Trophoblast cell (in vitro differentiated cells and primary cell): ENCODE data around the gene VEZF1.

Source experiments
- DNase-seq, 2 donors: peaks; one replicate each; pipeline ENCODE4 v3.0.0-alpha.2; 2016
- H2AFZ ChIP-seq: 2 replicates; pipeline ENCODE4 v1.6.1; 2013; ENCODE audit warnings: low read length, moderate library complexity, mild to moderate bottlenecking; ENCODE audit not compliant: insufficient read depth, poor library complexity
- H2AK5ac ChIP-seq: 2 replicates; pipeline ENCODE4 v1.6.1; 2013; ENCODE audit warnings: mild to moderate bottlenecking, low read length
- H2BK120ac ChIP-seq: 2 replicates; pipeline ENCODE4 v1.6.1; 2013; ENCODE audit warnings: low read length, mild to moderate bottlenecking, moderate library complexity; ENCODE audit not compliant: insufficient read depth, poor library complexity
- H2BK12ac ChIP-seq: 2 replicates; pipeline ENCODE4 v1.6.1; 2013; ENCODE audit warnings: mild to moderate bottlenecking, low read length, moderate library complexity
- H2BK5ac ChIP-seq: 2 replicates; pipeline ENCODE4 v1.6.1; 2013; ENCODE audit warnings: low read length, low read depth, moderate library complexity, mild to moderate bottlenecking; ENCODE audit not compliant: poor library complexity
- H3K14ac ChIP-seq: 2 replicates; pipeline ENCODE4 v1.6.1; 2013; ENCODE audit warnings: mild to moderate bottlenecking, low read length
- H3K18ac ChIP-seq: 2 replicates; pipeline ENCODE4 v1.6.1; 2013; ENCODE audit warnings: mild to moderate bottlenecking, low read length
- H3K23ac ChIP-seq: 2 replicates; pipeline ENCODE4 v1.6.1; 2013; ENCODE audit warnings: low read length
- H3K27ac ChIP-seq: 2 replicates; pipeline ENCODE4 v1.5.1; 2013; ENCODE audit warnings: low read depth, mild to moderate bottlenecking, inconsistent platforms, low read length, moderate library complexity
- H3K27me3 ChIP-seq: 2 replicates; pipeline ENCODE4 v1.6.1; 2013; ENCODE audit warnings: inconsistent platforms, mild to moderate bottlenecking, low read length, moderate library complexity; ENCODE audit not compliant: insufficient read depth
- H3K36me3 ChIP-seq, 2 experiments: 1 replicate in 1 of 2; 2 replicates in 1 of 2; pipeline ENCODE4 v1.6.1; 2013; ENCODE audit warnings: low read length in 2 of 2, mild to moderate bottlenecking in 2 of 2, moderate library complexity in 1 of 2; ENCODE audit not compliant: insufficient read depth in 2 of 2, control insufficient read depth in 1 of 2
- H3K4ac ChIP-seq: 2 replicates; pipeline ENCODE4 v1.6.1; 2013; ENCODE audit warnings: low read depth, mild to moderate bottlenecking, low read length, moderate library complexity
- H3K4me1 ChIP-seq, 2 experiments: 1 replicate in 1 of 2; 2 replicates in 1 of 2; pipeline ENCODE4 v1.6.1; 2013; ENCODE audit warnings: low read length in 2 of 2, mild to moderate bottlenecking in 2 of 2, moderate library complexity in 1 of 2; ENCODE audit not compliant: insufficient read depth in 2 of 2, control insufficient read depth in 1 of 2
- H3K4me2 ChIP-seq: 2 replicates; pipeline ENCODE4 v1.6.1; 2013; ENCODE audit warnings: inconsistent platforms, mild to moderate bottlenecking, low read length, moderate library complexity
- H3K4me3 ChIP-seq: 2 replicates; pipeline ENCODE4 v1.5.1; 2013; ENCODE audit warnings: mild to moderate bottlenecking, low read depth, low read length, inconsistent platforms
- H3K79me1 ChIP-seq: one replicate; pipeline ENCODE4 v1.6.1; 2013; ENCODE audit warnings: low read length
- H3K79me2 ChIP-seq: 2 replicates; pipeline ENCODE4 v1.6.1; 2013; ENCODE audit warnings: low read length, mild to moderate bottlenecking; ENCODE audit not compliant: control insufficient read depth, insufficient read depth, poor library complexity
- H3K9ac ChIP-seq: 2 replicates; pipeline ENCODE4 v1.6.1; 2013; ENCODE audit warnings: mild to moderate bottlenecking, low read length
- H3K9me3 ChIP-seq: 2 replicates; pipeline ENCODE4 v1.6.1; 2013; ENCODE audit warnings: low read depth, mild to moderate bottlenecking, control low read depth, inconsistent platforms, low read length; ENCODE audit not compliant: insufficient read depth
- H4K12ac ChIP-seq: 2 replicates; pipeline ENCODE4 v1.6.1; 2013; ENCODE audit warnings: low read depth, mild to moderate bottlenecking, low read length, moderate library complexity
- H4K8ac ChIP-seq: 2 replicates; pipeline ENCODE4 v1.6.1; 2013; ENCODE audit warnings: low read depth, mild to moderate bottlenecking, low read length, moderate library complexity
- H4K91ac ChIP-seq: one replicate; pipeline ENCODE4 v1.6.1; 2013; ENCODE audit warnings: low read depth, mild to moderate bottlenecking, low read length, moderate library complexity
- WGBS: extraction: QIAGEN DNeasy Blood & Tissue Kit; methylation state at CpG from one replicate; pipeline ENCODE4 v1.1.7; 2013; ENCODE audit warnings: missing lambda C conversion rate; ENCODE audit not compliant: insufficient read length, insufficient coverage; ENCODE audit errors: extremely low coverage; 5-methylcytosine and 5-hydroxymethylcytosine counted together

VEZF1 gene

GRCh38 chr17:58006924-58007780 is 19.1 kb upstream of the VEZF1 start, which contains the start of gene SRSF1:
Gene SRSF1, minus strand, starts transcription at chr17:58007246. Its CDS starts 109 bp downstream, at chr17:58007137.
- peak within 1 kb of the TSS; percentile 86 for H2BK120ac ChIP-seq
- peak within 1 kb of the TSS; percentile 90 for H4K12ac ChIP-seq
- DNase-seq = peak; percentile 98 to 99
- H3K4me3 ChIP-seq = peak within 1 kb of the TSS; percentile 90
- peak within 1 kb of the TSS; percentile 92 for H3K18ac ChIP-seq
- peak within 1 kb of the TSS; percentile 47 for H2AFZ ChIP-seq
- no peaks in the 10 kb centered on the region for H3K9me3 ChIP-seq
- no peak within 1 kb of the TSS for H2BK12ac ChIP-seq
- peak within 1 kb of the TSS; percentile 96 for H3K14ac ChIP-seq
- H3K79me2 ChIP-seq = peaks cover 15% of the 10 kb centered on the region
- no CpG with 5 or more reads among the region's 86 CpGs for WGBS
- H3K4me2 ChIP-seq = peak within 1 kb of the TSS; percentile 91
- peak within 1 kb of the TSS; percentile 94 for H4K91ac ChIP-seq
- H3K79me1 ChIP-seq = peaks cover 14% of the 10 kb centered on the region
- H3K27ac ChIP-seq = peak within 1 kb of the TSS; percentile 88
- H2AK5ac ChIP-seq = peak within 1 kb of the TSS; percentile 55
- H3K4me1 ChIP-seq = peaks cover 2 to 3% of the 10 kb centered on the region in 2 experiments
- no peaks in the 10 kb centered on the region for H3K27me3 ChIP-seq
- peaks cover 6 to 12% of the 10 kb centered on the region in 2 experiments for H3K36me3 ChIP-seq
- peak within 1 kb of the TSS; percentile 5 for H3K23ac ChIP-seq
- H4K8ac ChIP-seq = peak within 1 kb of the TSS; percentile 74
- peak within 1 kb of the TSS; percentile 95 for H3K9ac ChIP-seq
- H2BK5ac ChIP-seq = peak within 1 kb of the TSS; percentile 77
- H3K4ac ChIP-seq = peak within 1 kb of the TSS; percentile 94

DNA sequence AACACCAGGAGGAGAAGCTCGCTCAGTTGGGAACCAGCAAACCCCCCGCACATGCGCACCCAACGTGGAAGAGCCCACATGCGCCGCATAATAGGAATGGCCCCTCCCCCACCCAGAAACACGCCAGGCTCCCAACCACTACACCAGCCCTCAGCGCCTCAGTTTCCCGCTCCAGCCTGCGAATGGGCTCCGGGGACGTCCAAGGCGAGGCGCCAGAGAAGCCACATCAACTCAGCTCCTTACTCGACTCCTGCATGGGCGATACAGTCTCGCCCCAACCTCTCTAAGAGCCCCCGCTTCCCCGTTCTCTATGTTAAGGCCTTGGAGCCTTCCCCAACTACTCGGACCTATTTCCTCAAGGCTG is 18.5 kb upstream of the VEZF1 start:
- no peaks in the 10 kb centered on the region for H3K27me3 ChIP-seq
- H3K18ac ChIP-seq = peak overlapping the region; percentile 92
- H2BK120ac ChIP-seq = peak overlapping the region; percentile 86
- H3K4me3 ChIP-seq = peak overlapping the region; percentile 90
- peak overlapping the region; percentile 96 for H3K14ac ChIP-seq
- peak overlapping the region; percentile 55 for H2AK5ac ChIP-seq
- H3K9ac ChIP-seq = peak overlapping the region; percentile 95
- no CpG with 5 or more reads among the region's 20 CpGs for WGBS
- H3K9me3 ChIP-seq = no peaks in the 10 kb centered on the region
- H3K4me2 ChIP-seq = peak overlapping the region; percentile 91
- peak overlapping the region; percentile 90 for H4K12ac ChIP-seq
- H2BK5ac ChIP-seq = peak overlapping the region; percentile 77
- H3K79me2 ChIP-seq = peaks cover 15% of the 10 kb centered on the region
- no peak overlapping the region for H3K23ac ChIP-seq
- peak overlapping the region; percentile 94 for H4K91ac ChIP-seq
- no peak overlapping the region for H2BK12ac ChIP-seq
- peak overlapping the region; percentile 74 for H4K8ac ChIP-seq
- H3K36me3 ChIP-seq = peaks cover 6 to 12% of the 10 kb centered on the region in 2 experiments
- peak; percentile 44 to 71 for DNase-seq
- peak overlapping the region; percentile 83 for H3K27ac ChIP-seq
- H3K4me1 ChIP-seq = peaks cover 2 to 3% of the 10 kb centered on the region in 2 experiments
- peak overlapping the region; percentile 41 for H2AFZ ChIP-seq
- peak overlapping the region; percentile 94 for H3K4ac ChIP-seq
- H3K79me1 ChIP-seq = peaks cover 14% of the 10 kb centered on the region

- Histone ChIP-seq H3K14ac (peak overlapping the region; percentile 96), H3K4me3 (peak overlapping the region; percentile 90), H3K36me3 (peaks cover 6 to 12% of the 10 kb centered on the region in 2 experiments), H4K91ac (peak overlapping the region; percentile 94), H3K9ac (peak overlapping the region; percentile 95), H3K4me1 (peaks cover 2 to 3% of the 10 kb centered on the region in 2 experiments), H2AFZ (no peak overlapping the region), H2AK5ac (no peak overlapping the region), H3K18ac (no peak overlapping the region), H2BK12ac (no peak overlapping the region), H3K4me2 (peak overlapping the region; percentile 91), H2BK5ac (peak overlapping the region; percentile 27), H3K27ac (no peak overlapping the region), H3K79me1 (peaks cover 14% of the 10 kb centered on the region), H4K12ac (no peak overlapping the region), H3K4ac (peak overlapping the region; percentile 98), H3K9me3 (no peaks in the 10 kb centered on the region), H3K79me2 (peaks cover 15% of the 10 kb centered on the region), H2BK120ac (no peak overlapping the region), H3K23ac (no peak overlapping the region), H3K27me3 (no peaks in the 10 kb centered on the region), H4K8ac (no peak overlapping the region)
- no CpG with 5 or more reads among the region's 36 CpGs for WGBS
- DNase-seq = no peak
Measured at GRCh38 chr17:58005728-58006559, 17.9 kb upstream of the VEZF1 start.

DNA sequence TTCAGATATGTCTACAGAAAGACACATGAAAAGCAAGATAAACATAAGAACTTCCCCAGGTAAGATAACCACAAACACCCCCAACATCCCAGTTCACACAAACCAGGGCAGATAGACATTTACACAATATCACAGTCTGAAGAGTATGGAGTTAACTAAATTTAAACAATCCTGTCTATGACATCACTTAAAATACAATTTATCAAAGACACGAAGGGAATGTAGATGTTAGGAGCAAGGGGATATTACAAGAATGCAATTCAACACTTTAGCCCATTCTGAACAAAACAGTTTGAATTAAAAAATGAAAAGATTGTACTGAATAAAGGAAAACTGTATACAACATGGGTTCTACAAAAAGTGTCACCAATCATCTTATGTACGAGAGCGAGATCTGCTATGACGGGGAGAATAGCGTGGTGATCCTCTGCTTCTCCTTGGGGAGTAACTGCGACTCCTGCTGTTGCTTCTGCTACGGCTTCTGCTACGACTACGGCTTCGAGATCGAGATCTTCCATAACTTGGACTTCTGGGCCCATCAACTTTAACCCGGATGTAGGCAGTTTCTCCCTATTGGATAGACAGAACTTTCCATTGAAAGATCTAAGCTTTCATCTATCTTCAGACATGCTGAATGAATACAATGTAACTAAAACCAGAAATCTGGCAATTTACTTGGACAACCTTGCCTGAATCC is 17.1 kb upstream of the VEZF1 start:
- no peak overlapping the region for H4K8ac ChIP-seq
- H3K9ac ChIP-seq = peak overlapping the region; percentile 60
- H4K91ac ChIP-seq = no peak overlapping the region
- H3K23ac ChIP-seq = no peak overlapping the region
- H3K18ac ChIP-seq = no peak overlapping the region
- H2BK12ac ChIP-seq = no peak overlapping the region
- H3K79me1 ChIP-seq = peaks cover 14% of the 10 kb centered on the region
- no peak overlapping the region for H3K27ac ChIP-seq
- no peak overlapping the region for H2AFZ ChIP-seq
- peak overlapping the region; percentile 91 for H3K4me2 ChIP-seq
- DNase-seq = no peak
- H3K79me2 ChIP-seq = peaks cover 15% of the 10 kb centered on the region
- peaks cover 2 to 3% of the 10 kb centered on the region in 2 experiments for H3K4me1 ChIP-seq
- no peak overlapping the region for H2BK5ac ChIP-seq
- H3K36me3 ChIP-seq = peaks cover 6 to 12% of the 10 kb centered on the region in 2 experiments
- H3K9me3 ChIP-seq = no peaks in the 10 kb centered on the region
- H3K27me3 ChIP-seq = no peaks in the 10 kb centered on the region
- H3K14ac ChIP-seq = no peak overlapping the region
- no peak overlapping the region for H4K12ac ChIP-seq
- no CpG with 5 or more reads among the region's 12 CpGs for WGBS
- H2AK5ac ChIP-seq = no peak overlapping the region
- peak overlapping the region; percentile 98 for H3K4ac ChIP-seq
- no peak overlapping the region for H2BK120ac ChIP-seq
- no peak overlapping the region for H3K4me3 ChIP-seq
